Ascending aorta (tissue), 2 donors: ENCODE data around the gene TIGD2. TPM values are rescaled to one million over a fixed set of nuclear protein-coding genes. Genes with fewer than 3 reads are reported as not detected.

Source experiments
- DNase-seq, 2 donors: peaks; one replicate each; pipeline ENCODE4 v3.0.0-alpha.2; 2019; ENCODE audit warnings: low spot score in 2 of 2
- H3K27ac ChIP-seq, 2 donors: fragments of 200-600 bp; sonication (generic); one replicate each; pipeline ENCODE4 v1.5.1; 2016 to 2017; ENCODE audit warnings: mild to moderate bottlenecking in 1 of 2
- H3K27me3 ChIP-seq: fragments of 200-600 bp; sonication (generic); one replicate; pipeline ENCODE4 v1.5.1; 2017
- H3K36me3 ChIP-seq, 2 donors: fragments of 200-600 bp; sonication (generic); one replicate each; pipeline ENCODE4 v1.5.1; 2016
- H3K4me1 ChIP-seq, 2 donors: fragments of 200-600 bp; sonication (generic); one replicate each; pipeline ENCODE4 v1.5.1; 2016 to 2017; ENCODE audit warnings: mild to moderate bottlenecking in 1 of 2
- H3K4me3 ChIP-seq, 2 donors: fragments of 200-600 bp; sonication (generic); one replicate each; pipeline ENCODE4 v1.5.1; 2016 to 2017; ENCODE audit warnings: mild to moderate bottlenecking in 1 of 2
- H3K9me3 ChIP-seq, 2 donors: fragments of 200-600 bp; sonication (generic); one replicate each; pipeline ENCODE4 v1.5.1; 2016
- intact Hi-C: fragments of 100-400 bp; cut with DNase I; formaldehyde crosslinking; loops from one replicate; pipeline ENCODE4 v1.15.1; 2023
- total RNA-seq: library from RNA; depleted of rRNA; stranded (reverse); fragments of >200 nt; gene quantifications from one replicate; pipeline ENCODE4 v1.1.0, GENCODE V29; 2016
- TF ChIP-seq, protein P1 (sequence below), 3 experiments: fragments of 200-600 bp in 2 of 3; fragments of 450-650 bp in 1 of 3; sonication (generic) in 2 of 3; IDR thresholded peaks; one replicate each; pipeline ENCODE4 v1.5.1; 2016 to 2019; ENCODE audit warnings: antibody characterized with exemption in 3 of 3, mild to moderate bottlenecking in 1 of 3, moderate library complexity in 1 of 3

The TIGD2 gene
- total RNA-seq, 1 donor from 2014 or later = 0.21 TPM

GRCh38 chr4:89162496-89162895 lies 51.2 kb downstream of the TIGD2 start:
- Histone ChIP-seq H3K27me3 (no peaks in the 10 kb centered on the region), H3K27ac (no peak overlapping the region), H3K4me3 (no peak overlapping the region), H3K9me3 (no peaks in the 10 kb centered on the region), H3K36me3 (no peaks in the 10 kb centered on the region), H3K4me1 (no peaks in the 10 kb centered on the region)
- TF ChIP-seq, protein P1, sequence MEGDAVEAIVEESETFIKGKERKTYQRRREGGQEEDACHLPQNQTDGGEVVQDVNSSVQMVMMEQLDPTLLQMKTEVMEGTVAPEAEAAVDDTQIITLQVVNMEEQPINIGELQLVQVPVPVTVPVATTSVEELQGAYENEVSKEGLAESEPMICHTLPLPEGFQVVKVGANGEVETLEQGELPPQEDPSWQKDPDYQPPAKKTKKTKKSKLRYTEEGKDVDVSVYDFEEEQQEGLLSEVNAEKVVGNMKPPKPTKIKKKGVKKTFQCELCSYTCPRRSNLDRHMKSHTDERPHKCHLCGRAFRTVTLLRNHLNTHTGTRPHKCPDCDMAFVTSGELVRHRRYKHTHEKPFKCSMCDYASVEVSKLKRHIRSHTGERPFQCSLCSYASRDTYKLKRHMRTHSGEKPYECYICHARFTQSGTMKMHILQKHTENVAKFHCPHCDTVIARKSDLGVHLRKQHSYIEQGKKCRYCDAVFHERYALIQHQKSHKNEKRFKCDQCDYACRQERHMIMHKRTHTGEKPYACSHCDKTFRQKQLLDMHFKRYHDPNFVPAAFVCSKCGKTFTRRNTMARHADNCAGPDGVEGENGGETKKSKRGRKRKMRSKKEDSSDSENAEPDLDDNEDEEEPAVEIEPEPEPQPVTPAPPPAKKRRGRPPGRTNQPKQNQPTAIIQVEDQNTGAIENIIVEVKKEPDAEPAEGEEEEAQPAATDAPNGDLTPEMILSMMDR (IDR thresholded peaks at IDR 0.05) = no peak
- no peak for DNase-seq
- intact Hi-C loops = loop anchor here (5.0 to 10.0 kb wide), 2 partner anchors 270 to 742 kb away; no protein-coding TSS in a partner anchor

DNA sequence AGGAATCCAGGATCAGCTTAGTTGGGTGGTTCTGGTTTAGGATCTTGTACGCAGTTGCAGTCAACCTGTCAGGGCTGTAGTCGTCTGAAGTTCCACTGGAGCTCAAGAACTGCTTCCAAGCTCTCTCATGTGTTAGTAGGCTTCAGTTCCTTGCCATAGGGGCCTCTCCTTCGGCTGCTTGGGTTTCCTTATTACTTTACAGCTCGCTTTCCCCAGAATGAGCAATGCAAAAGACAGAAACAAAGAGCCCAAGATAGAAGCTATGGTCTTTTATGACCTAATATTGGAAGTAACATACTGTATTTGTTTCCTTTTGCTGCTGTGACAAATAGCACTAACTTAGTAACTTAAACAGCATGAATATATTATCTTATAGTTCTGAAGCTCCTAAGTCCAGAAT lies 51.7 kb downstream of the TIGD2 start:
- Histone ChIP-seq H3K36me3 (no peaks in the 10 kb centered on the region), H3K4me3 (no peak overlapping the region), H3K27ac (no peak overlapping the region), H3K27me3 (no peaks in the 10 kb centered on the region), H3K4me1 (no peaks in the 10 kb centered on the region), H3K9me3 (no peaks in the 10 kb centered on the region)
- intact Hi-C loops = loop anchor here (5.0 to 10.0 kb wide), 2 partner anchors 269 to 742 kb away; no protein-coding TSS in a partner anchor
- DNase-seq = no peak
- TF ChIP-seq, protein P1 (IDR thresholded peaks at IDR 0.05) = no peak

GRCh38 chr4:89164400-89164799 lies 53.1 kb downstream of the TIGD2 start:
- DNase-seq = no peak
- H3K27ac ChIP-seq = no peak overlapping the region
- H3K36me3 ChIP-seq = no peaks in the 10 kb centered on the region
- no peaks in the 10 kb centered on the region for H3K27me3 ChIP-seq
- no peak overlapping the region for H3K4me3 ChIP-seq
- intact Hi-C loops = loop anchor here (5.0 to 10.0 kb wide), 2 partner anchors 268 to 740 kb away; no protein-coding TSS in a partner anchor
- H3K9me3 ChIP-seq = no peaks in the 10 kb centered on the region
- TF ChIP-seq, protein P1 (IDR thresholded peaks at IDR 0.05) = no peak
- H3K4me1 ChIP-seq = no peaks in the 10 kb centered on the region

Other genes starting within 250 kb of the TIGD2 start
- 13.2 TPM for gene FAM13A, start 54.3 kb upstream of the TIGD2 start, total RNA-seq
- 2.1 TPM for gene GPRIN3, start 196.3 kb downstream of the TIGD2 start, total RNA-seq